ENCODE results near the gene USP47. TPM values are rescaled to one million over a fixed set of nuclear protein-coding genes. Genes with fewer than 3 reads are reported as not detected.

USP47 gene
- total RNA-seq, 1 donor from 2014 or later: 53.7 TPM

DNA sequence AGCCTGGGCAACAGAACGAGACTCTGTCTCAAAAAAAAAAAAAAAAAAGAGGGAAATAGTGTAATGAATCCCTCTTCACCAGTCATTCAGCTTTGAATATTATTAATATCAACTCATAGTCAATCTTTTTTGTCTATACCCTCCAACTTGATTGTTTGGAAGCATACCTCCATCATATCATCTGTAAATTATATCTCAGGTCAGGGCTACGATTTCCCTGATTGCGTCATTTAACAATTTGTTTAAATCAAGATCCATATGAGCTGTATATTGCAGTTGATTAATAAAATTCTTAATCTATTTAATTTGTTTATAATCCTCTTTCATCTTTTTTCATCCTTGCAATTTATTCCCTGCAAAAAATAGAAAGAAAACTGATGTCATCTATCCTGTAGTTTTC lies 60.2 kb downstream of the USP47 start:
- no peaks in the 10 kb centered on the region for H3K27me3 ChIP-seq (ENCODE audit: low read depth)
- H3K36me3 ChIP-seq: peaks cover 58% of the 10 kb centered on the region
- no peaks in the 10 kb centered on the region for H3K4me1 ChIP-seq
- H3K27ac ChIP-seq (replicated peaks): no peak overlapping the region
- intact Hi-C loops (cut with micrococcal nuclease): no loop called here
- no peaks in the 10 kb centered on the region for H3K9me3 ChIP-seq (replicated peaks)
- no peak overlapping the region for H3K4me3 ChIP-seq
- no peak for DNase-seq
- TF ChIP-seq, protein P1, sequence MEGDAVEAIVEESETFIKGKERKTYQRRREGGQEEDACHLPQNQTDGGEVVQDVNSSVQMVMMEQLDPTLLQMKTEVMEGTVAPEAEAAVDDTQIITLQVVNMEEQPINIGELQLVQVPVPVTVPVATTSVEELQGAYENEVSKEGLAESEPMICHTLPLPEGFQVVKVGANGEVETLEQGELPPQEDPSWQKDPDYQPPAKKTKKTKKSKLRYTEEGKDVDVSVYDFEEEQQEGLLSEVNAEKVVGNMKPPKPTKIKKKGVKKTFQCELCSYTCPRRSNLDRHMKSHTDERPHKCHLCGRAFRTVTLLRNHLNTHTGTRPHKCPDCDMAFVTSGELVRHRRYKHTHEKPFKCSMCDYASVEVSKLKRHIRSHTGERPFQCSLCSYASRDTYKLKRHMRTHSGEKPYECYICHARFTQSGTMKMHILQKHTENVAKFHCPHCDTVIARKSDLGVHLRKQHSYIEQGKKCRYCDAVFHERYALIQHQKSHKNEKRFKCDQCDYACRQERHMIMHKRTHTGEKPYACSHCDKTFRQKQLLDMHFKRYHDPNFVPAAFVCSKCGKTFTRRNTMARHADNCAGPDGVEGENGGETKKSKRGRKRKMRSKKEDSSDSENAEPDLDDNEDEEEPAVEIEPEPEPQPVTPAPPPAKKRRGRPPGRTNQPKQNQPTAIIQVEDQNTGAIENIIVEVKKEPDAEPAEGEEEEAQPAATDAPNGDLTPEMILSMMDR (IDR thresholded peaks at IDR 0.05; ENCODE audit: borderline replicate concordance): no peak

DNA sequence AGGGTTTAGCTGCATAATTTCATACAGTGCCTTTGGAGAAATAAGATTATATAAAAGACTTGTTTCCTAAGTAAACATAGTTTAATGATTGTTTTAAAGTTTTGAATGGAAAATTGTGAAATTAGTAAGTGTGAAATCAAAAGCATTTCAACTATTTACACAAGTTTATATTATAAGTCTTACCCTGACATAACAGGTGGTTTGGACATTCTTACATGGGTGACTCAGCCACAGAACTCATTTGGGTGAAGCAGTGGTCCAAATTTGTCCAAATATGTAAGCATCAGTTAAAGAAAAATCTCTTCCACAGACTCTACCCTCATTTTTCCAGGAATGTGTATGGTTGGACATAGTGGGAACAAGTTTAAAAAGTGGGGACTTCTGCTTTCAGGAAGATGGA lies 68.0 kb downstream of the USP47 start:
- DNase-seq: no peak
- H3K4me1 ChIP-seq: no peaks in the 10 kb centered on the region
- no peak overlapping the region for H3K4me3 ChIP-seq
- intact Hi-C loops (cut with micrococcal nuclease): no loop called here
- TF ChIP-seq, protein P1 (IDR thresholded peaks at IDR 0.05; ENCODE audit: borderline replicate concordance): no peak
- H3K27ac ChIP-seq (replicated peaks): no peak overlapping the region
- H3K27me3 ChIP-seq (ENCODE audit: low read depth): no peaks in the 10 kb centered on the region
- peaks cover 51% of the 10 kb centered on the region for H3K36me3 ChIP-seq
- H3K9me3 ChIP-seq (replicated peaks): no peaks in the 10 kb centered on the region

DNA sequence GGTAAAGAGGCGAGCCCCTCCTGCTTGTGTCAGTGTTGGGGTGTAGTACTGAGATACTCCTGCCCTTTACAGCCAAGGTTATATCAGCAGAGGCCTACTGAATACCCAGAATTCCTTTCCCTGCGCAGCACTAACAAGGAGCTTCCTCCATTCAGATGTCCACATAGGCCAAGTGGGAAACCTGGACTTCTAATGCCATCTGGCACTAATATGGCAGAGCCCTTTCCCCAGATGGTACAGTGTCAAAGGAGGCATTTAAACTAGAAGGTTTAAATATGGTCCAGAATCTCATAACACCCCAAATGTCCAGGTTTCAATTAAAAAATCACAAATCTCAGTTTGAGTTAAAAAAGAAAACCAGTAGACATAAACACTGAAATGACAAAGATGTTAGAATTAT lies 68.8 kb downstream of the USP47 start:
- H3K4me3 ChIP-seq: no peak overlapping the region
- no peak for DNase-seq
- H3K27ac ChIP-seq (replicated peaks): no peak overlapping the region
- intact Hi-C loops (cut with micrococcal nuclease): no loop called here
- H3K36me3 ChIP-seq: peaks cover 47% of the 10 kb centered on the region
- H3K4me1 ChIP-seq: no peaks in the 10 kb centered on the region
- H3K27me3 ChIP-seq (ENCODE audit: low read depth): no peaks in the 10 kb centered on the region
- TF ChIP-seq, protein P1 (IDR thresholded peaks at IDR 0.05; ENCODE audit: borderline replicate concordance): no peak
- no peaks in the 10 kb centered on the region for H3K9me3 ChIP-seq (replicated peaks)

DNA sequence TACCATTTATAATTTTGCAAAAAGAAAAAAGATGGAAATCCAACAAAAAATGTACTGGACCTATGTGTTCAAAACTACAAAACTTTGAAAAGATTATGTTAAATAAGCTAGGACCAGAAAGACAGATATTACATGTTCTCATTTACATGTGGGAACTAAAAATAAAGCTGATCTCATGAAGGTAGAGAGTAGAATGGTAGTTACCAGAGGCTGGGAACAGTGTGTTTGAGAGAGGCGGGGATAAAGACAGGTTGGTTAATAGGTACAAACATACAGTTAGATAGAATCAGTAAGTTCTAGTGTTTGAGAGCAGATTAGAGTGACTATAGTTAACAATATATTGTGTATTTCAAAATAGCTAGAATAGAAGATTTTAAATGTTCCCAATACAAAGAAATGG lies 71.6 kb downstream of the USP47 start:
- Histone ChIP-seq H3K27me3 (ENCODE audit: low read depth) (no peaks in the 10 kb centered on the region), H3K36me3 (peaks cover 18% of the 10 kb centered on the region), H3K4me1 (peaks cover 18% of the 10 kb centered on the region), H3K9me3 (replicated peaks) (no peaks in the 10 kb centered on the region), H3K4me3 (no peak overlapping the region), H3K27ac (replicated peaks) (no peak overlapping the region)
- DNase-seq: no peak
- intact Hi-C loops (cut with micrococcal nuclease): no loop called here
- TF ChIP-seq, protein P1 (IDR thresholded peaks at IDR 0.05; ENCODE audit: borderline replicate concordance): no peak

DNA sequence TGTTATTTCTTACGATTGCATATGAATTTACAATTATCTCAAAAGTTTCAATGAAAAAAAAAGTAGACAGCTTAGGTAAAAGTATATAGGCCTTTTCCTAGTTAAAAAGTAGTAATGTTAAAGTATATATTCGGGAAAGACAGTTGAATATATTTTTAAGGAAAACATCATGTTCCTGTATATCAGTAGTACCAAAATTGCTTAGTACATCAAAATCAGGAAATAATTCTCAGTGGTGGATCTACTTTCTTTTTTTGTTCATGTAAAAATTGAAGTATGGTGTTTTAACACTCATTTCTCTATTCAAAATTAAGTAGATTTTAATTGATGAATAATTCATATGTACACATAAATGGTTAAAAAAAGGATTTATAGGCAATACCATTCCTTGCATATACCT lies 73.9 kb downstream of the USP47 start:
- Histone ChIP-seq H3K4me1 (peaks cover 29% of the 10 kb centered on the region), H3K36me3 (peaks cover 10% of the 10 kb centered on the region), H3K4me3 (no peak overlapping the region), H3K27ac (replicated peaks) (no peak overlapping the region), H3K27me3 (ENCODE audit: low read depth) (no peaks in the 10 kb centered on the region), H3K9me3 (replicated peaks) (no peaks in the 10 kb centered on the region)
- no peak for DNase-seq
- intact Hi-C loops (cut with micrococcal nuclease): no loop called here
- TF ChIP-seq, protein P1 (IDR thresholded peaks at IDR 0.05; ENCODE audit: borderline replicate concordance): no peak

DNA sequence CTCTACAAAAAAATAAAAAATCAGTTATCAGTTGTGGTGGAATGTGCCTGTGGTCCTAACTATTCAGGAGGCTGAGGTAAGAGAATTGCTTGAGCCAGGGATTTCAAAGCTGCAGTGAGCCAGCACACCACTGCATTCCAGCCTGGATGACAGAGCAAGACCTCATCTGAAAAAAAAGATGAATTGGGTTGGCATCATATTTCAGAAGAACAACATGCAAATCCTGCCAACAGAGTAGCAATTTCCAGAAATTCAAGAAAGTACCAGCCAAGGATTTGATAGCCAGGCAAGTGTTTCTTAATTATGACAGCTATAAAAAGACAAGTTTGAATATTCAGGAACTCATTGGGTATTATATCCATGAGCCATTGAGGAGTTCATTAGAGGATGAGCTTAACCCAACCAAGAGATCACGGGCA lies 75.2 kb downstream of the USP47 start:
- Histone ChIP-seq H3K4me1 (peaks cover 33% of the 10 kb centered on the region), H3K27ac (replicated peaks) (peak overlapping the region; percentile 21), H3K9me3 (replicated peaks) (no peaks in the 10 kb centered on the region), H3K27me3 (ENCODE audit: low read depth) (no peaks in the 10 kb centered on the region), H3K36me3 (peaks cover 21% of the 10 kb centered on the region), H3K4me3 (no peak overlapping the region)
- DNase-seq: no peak
- intact Hi-C loops (cut with micrococcal nuclease): no loop called here
- TF ChIP-seq, protein P1 (IDR thresholded peaks at IDR 0.05; ENCODE audit: borderline replicate concordance): no peak
